Measurements from ENCODE around the gene MCM8.
A peak's percentile ranks its signal among the peaks of the same experiment; 100 is the strongest.

Gene MCM8

DNA sequence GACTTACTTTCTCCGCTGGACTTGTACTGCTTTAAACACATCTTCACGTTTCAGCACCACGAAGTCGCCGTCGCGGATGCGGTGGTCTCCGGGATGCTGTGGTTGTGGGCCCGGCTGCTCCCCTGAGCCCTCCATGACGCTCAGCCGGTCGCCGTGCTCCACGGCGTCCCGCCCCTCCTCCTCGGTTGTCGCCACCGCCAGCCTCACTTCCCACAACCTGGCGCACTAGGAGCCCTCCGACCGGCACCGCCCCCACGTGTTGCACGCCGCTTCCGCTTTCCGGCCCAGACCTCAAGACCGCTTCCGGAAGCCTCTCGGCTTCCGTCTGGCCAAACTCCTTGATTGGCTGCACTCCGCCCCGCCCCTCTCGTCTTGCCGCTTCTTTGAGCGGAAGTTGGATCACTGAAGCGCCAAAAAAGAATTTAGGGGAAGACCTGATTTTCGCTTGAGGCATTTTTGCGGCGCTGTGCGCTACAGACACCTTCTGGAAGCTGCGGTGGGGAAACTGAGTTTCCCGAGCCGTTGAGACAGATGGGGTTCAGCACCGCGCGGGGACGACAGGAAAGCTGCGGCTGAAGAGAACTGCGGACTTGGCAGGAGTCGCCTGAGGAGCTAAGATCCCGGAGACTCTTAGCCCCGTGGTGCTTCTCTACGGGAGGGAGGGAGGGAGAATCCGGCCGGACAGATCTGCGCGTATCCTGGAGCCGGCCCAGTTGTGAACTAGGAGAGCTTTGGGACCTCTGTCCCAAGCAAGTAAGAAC is at the start of gene MCM8, which contains the start of gene TRMT6:
MCM8 (plus strand) TSS at position 382 of the 761 bp plus-strand sequence. CDS start 1,364 bp downstream, outside the sequence.
TRMT6 (minus strand) TSS at position 263 of the 761 bp plus-strand sequence; CDS start at position 135, 128 bp downstream.
- DNase-seq = peak; percentile 95 to 96

GRCh38 chr20:5900908-5901307 is 49.5 kb upstream of the MCM8 start:
- DNase-seq = no peak

DNA sequence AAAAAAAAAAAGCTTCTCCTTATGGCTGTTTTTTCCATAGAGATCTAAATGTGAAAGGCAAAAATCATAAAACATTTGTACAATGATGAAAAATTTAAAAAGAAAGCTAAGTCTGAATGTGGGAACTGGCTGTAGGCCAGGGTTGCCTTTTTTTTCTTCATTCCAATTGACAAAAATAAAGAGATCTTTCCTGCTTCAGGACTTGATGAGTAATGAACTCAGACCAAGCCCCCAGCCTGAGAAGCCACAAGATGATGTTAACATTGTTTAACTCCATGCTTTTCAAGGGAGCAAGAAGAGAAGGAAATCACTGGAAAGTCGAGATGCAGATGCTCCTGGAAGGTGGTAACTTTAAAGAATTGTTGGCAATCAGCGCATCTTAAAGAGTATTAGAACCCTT is 41.5 kb upstream of the MCM8 start:
- DNase-seq = no peak

- DNase-seq = no peak
Measured at GRCh38 chr20:5910186-5910585, 40.3 kb upstream of the MCM8 start.

- no peak for DNase-seq
Measured at GRCh38 chr20:5913166-5913565, 37.3 kb upstream of the MCM8 start.

DNA sequence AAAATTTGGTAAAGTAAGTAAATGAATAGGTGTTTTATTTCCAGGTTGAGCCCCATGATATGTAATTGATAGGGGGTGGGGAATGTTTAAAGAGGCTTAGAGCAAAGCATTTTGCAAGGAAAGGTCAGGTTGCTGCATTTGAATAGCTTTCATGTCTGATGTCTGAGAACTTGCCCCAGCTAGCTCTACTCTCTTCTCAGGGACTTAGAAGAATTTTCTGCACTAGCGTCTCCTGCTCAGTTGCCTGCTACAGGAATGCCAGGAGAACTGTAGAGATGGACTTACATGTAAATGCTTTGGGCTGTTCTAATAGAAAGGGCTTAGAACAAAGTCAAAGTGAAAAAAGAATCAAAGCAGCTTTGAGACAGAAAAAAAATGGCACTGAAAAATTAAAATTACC is 35.6 kb upstream of the MCM8 start:
- no peak for DNase-seq

GRCh38 chr20:5918856-5919625 is 31.4 kb upstream of the MCM8 start:
- DNase-seq = peak in 1 of 2 donors; percentile 8

- no peak for DNase-seq
Measured at GRCh38 chr20:5919626-5920544, 30.6 kb upstream of the MCM8 start.

DNA sequence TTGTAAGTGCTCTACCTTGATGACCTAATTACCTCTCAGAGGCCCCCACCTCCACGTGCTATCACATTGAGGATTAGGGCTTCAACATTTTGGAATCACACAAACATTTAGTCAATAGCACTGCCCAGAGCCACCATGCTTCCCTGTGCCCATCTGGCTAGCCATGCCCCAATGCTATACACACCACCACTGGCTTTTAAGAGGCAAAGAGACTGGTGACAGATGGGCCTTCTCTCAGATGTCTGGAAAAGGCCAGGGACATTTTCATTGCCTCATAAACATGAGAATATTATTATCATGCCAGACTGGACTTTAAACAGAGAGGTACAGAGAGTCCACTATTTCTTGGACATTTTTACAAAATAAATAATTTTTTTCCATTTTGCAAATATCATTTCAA is 29.9 kb upstream of the MCM8 start:
- DNase-seq = no peak

DNA sequence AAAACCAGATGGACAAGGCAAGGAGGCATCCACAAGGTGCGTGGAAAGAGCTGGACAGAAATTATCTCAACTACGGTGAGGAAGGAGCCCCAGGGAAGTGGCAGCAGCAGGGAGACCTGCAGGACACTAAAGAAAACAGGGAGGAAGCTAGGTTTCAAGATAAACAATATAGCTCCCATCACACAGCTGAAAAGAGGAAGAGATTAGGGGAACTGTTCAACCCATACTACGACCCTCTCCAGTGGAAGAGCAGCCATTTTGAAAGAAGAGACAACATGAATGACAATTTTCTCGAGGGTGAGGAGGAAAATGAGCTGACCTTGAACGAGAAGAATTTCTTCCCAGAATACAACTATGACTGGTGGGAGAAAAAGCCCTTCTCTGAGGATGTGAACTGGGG is 27.0 kb upstream of the MCM8 start:
- DNase-seq = no peak

- no peak for DNase-seq
Measured at GRCh38 chr20:5925551-5925950, 24.9 kb upstream of the MCM8 start.

- no peak for DNase-seq
Measured at GRCh38 chr20:5927749-5928462, 22.5 kb upstream of the MCM8 start.

- no peak for DNase-seq
Measured at GRCh38 chr20:5928836-5929715, 21.4 kb upstream of the MCM8 start.

DNA sequence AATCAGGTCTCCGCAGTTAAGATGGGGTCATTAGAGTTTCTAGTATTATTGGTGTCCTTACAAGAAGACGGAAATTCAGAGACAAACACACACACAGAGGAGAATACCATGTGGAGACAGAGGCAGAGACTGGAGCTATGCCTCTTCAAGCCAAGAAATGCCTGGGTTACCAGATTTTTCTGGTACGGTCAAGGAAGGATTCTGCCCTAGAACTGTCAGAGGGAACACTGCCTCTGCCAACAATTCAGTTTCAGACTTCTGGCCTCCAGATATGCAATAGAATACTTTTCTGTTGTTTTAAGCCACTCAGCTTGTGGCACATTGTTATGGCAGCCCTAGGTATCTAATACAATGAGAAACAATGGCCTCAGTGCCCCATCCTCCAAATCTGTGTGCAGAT is 19.0 kb upstream of the MCM8 start:
- no peak for DNase-seq

- no peak for DNase-seq
Measured at GRCh38 chr20:5932796-5933195, 17.7 kb upstream of the MCM8 start.

- DNase-seq = no peak
Measured at GRCh38 chr20:5933802-5934436, 16.5 kb upstream of the MCM8 start.

DNA sequence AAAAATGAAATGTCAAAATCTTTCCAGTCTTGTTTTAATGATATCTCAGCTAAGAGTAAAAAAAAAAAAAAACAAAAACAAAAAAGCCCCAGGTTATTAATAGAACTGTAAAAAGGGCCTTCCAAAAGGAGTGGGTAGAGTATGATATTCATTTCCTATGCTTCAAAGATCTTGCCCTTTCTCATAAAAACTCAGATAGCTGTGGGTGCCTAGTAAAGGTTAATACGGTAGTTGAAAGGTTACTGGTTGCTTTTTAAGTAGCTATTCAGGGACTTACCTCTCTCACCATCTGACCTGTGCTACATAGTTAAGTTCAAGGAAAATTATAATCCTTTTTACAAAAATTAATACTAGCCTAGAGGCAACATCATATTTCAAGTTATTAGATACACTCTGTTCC is 15.1 kb upstream of the MCM8 start:
- no peak for DNase-seq

DNA sequence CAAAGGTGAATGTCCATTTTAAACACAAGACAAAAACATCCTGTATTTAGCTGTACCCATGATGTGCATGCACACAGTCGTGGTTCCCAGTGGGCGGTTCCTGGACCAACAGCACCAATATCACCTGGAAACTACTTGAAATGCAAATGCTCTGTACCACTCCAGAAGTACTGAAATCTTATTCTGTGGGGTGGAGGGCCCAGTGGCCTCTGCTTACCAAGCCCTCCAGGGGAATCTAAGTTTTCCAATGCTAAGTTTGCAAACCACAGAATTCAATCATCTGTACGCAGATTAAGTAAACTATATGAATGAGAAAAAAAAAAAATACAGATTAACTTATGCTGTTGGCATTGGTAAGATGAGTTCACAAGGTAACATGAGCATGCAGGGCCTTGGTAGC is 14.2 kb upstream of the MCM8 start:
- DNase-seq = no peak

DNA sequence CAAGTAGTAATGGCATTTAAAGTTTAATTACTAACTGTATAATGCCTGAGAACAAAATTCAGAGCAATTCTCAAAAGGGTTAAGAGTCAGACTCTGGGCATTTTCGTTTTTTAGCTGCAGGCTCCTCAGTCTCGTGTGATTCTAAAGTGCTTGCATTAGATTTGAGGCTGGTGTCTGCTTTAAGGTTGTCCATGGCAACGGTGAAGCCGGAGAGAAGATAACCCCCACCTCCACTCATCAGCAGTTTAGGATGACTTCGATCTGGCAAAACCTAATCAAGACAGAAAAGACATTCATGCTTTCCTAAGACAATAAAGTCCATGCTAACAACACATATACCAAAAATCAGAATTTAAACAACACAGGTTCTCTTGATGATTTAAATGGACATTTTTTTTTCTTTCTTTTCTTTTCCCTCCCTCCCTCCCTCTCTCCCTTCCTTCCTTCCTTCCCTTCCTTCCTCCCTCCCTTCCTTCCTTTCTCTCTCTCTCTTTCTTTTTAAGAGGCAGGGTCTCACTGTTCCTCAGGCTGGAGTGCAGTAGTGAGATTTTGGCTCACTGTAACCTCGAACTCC is 11.9 kb upstream of the MCM8 start:
- DNase-seq = no peak

- no peak for DNase-seq
Measured at GRCh38 chr20:5945963-5946362, 4.5 kb upstream of the MCM8 start.

- DNase-seq = no peak
Measured at GRCh38 chr20:5947276-5947675, 3.2 kb upstream of the MCM8 start.
